ENCODE results near the gene ARSB.

GRCh38 chr5:78813906-78814530, 171.1 kb downstream of the ARSB start:
- TF ChIP-seq CTCF (conservative IDR thresholded peaks at IDR 0.05; ENCODE audit: low read length) (no peak), EZH2phosphoT487 (IDR thresholded peaks at IDR 0.05; ENCODE audit: borderline replicate concordance, low read depth, low read length) (no peak)

All from OCI-LY7 (cell line).